Measurements from ENCODE around the gene CERK. TPM values are rescaled to one million over a fixed set of nuclear protein-coding genes. Genes with fewer than 3 reads are reported as not detected.

CERK gene
- polyA plus RNA-seq, 1 donor from 2014 or later: 57.4 TPM

- Histone ChIP-seq H3F3A (ENCODE audit: insufficient read depth, low read length, poor library complexity, severe bottlenecking) (no peaks in the 10 kb centered on the region), H3K4me2 (ENCODE audit: low read length) (peak overlapping the region; percentile 70), H2AFZ (ENCODE audit: low read depth, low read length) (peak overlapping the region; percentile 45), H3K9me2 (ENCODE audit: insufficient read depth, low read length) (no peaks in the 10 kb centered on the region), H3K9ac (ENCODE audit: low read length) (peak overlapping the region; percentile 85), H3K79me2 (replicated peaks; ENCODE audit: insufficient read depth, low read length) (peaks cover 32% of the 10 kb centered on the region), H3K27me3 (ENCODE audit: insufficient read depth, low read depth, low read length) (no peaks in the 10 kb centered on the region), H3K27ac (ENCODE audit: low read length) (peak overlapping the region; percentile 74), H3K36me3 (ENCODE audit: insufficient read depth, low read length) (no peaks in the 10 kb centered on the region), H3K9me3 (ENCODE audit: low read length) (no peaks in the 10 kb centered on the region), H3K4me3 (ENCODE audit: low read length) (peak overlapping the region; percentile 88), H4K20me1 (ENCODE audit: insufficient read depth) (no peaks in the 10 kb centered on the region)
- TF ChIP-seq SMC3 (conservative IDR thresholded peaks at IDR 0.05; ENCODE audit: poor library complexity): no peak
- peak; percentile 0 for TF ChIP-seq POLR2AphosphoS5 (IDR thresholded peaks at IDR 0.05)
Measured at GRCh38 chr22:46739094-46739870, 1.2 kb upstream of the CERK start.

DNA sequence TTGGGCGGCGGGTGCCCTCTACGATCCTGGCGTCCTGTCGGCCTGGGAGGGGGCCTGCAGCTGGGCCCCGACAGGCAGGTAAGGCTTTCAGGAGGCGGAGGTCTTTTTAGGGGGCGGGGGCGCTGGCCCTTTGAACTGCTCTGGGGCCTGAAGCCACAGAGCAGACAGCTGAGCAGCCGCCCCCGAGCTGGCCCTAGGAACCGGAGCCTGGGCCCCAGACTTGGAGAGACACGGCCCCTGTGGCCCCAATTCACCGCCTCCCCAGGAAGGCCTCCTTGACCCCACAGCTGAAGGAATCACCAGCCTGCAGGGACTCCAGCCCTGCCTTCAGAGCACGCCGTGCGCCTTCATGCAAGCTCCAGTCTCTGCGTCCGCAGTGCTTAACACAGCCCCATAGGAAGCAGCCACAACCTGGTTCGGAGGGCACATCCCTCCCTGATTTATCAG is 618 bp upstream of the CERK start:
- H3F3A ChIP-seq (ENCODE audit: insufficient read depth, low read length, poor library complexity, severe bottlenecking): no peaks in the 10 kb centered on the region
- no peaks in the 10 kb centered on the region for H4K20me1 ChIP-seq (ENCODE audit: insufficient read depth)
- H2AFZ ChIP-seq (ENCODE audit: low read depth, low read length): peak overlapping the region; percentile 45
- H3K4me2 ChIP-seq (ENCODE audit: low read length): peak overlapping the region; percentile 70
- no peaks in the 10 kb centered on the region for H3K27me3 ChIP-seq (ENCODE audit: insufficient read depth, low read depth, low read length)
- peaks cover 35% of the 10 kb centered on the region for H3K79me2 ChIP-seq (replicated peaks; ENCODE audit: insufficient read depth, low read length)
- no peaks in the 10 kb centered on the region for H3K9me2 ChIP-seq (ENCODE audit: insufficient read depth, low read length)
- H3K9me3 ChIP-seq (ENCODE audit: low read length): no peaks in the 10 kb centered on the region
- peak overlapping the region; percentile 74 for H3K27ac ChIP-seq (ENCODE audit: low read length)
- TF ChIP-seq POLR2AphosphoS5 (IDR thresholded peaks at IDR 0.05) (peak; percentile 3), RAD21 (conservative IDR thresholded peaks at IDR 0.05) (no peak), SMC3 (conservative IDR thresholded peaks at IDR 0.05; ENCODE audit: poor library complexity) (peak; percentile 5), MXI1 (conservative IDR thresholded peaks at IDR 0.05; ENCODE audit: poor library complexity, severe bottlenecking) (no peak), EZH2 (IDR thresholded peaks at IDR 0.05; ENCODE audit: borderline replicate concordance, insufficient read depth, low read length, poor library complexity, severe bottlenecking) (no peak), EP300 (conservative IDR thresholded peaks at IDR 0.05; ENCODE audit: poor library complexity, severe bottlenecking) (no peak)
- H3K9ac ChIP-seq (ENCODE audit: low read length): peak overlapping the region; percentile 85
- no peaks in the 10 kb centered on the region for H3K36me3 ChIP-seq (ENCODE audit: insufficient read depth, low read length)
- peak overlapping the region; percentile 88 for H3K4me3 ChIP-seq (ENCODE audit: low read length)

- Histone ChIP-seq H4K20me1 (ENCODE audit: insufficient read depth) (no peaks in the 10 kb centered on the region), H3K27ac (ENCODE audit: low read length) (peak overlapping the region; percentile 52), H3K9me2 (ENCODE audit: insufficient read depth, low read length) (no peaks in the 10 kb centered on the region), H2AFZ (ENCODE audit: low read depth, low read length) (no peak overlapping the region), H3K4me3 (ENCODE audit: low read length) (peak overlapping the region; percentile 88), H3K9ac (ENCODE audit: low read length) (peak overlapping the region; percentile 85), H3K27me3 (ENCODE audit: insufficient read depth, low read depth, low read length) (no peaks in the 10 kb centered on the region), H3F3A (ENCODE audit: insufficient read depth, low read length, poor library complexity, severe bottlenecking) (no peaks in the 10 kb centered on the region), H3K79me2 (replicated peaks; ENCODE audit: insufficient read depth, low read length) (peaks cover 35% of the 10 kb centered on the region), H3K9me3 (ENCODE audit: low read length) (no peaks in the 10 kb centered on the region), H3K36me3 (ENCODE audit: insufficient read depth, low read length) (no peaks in the 10 kb centered on the region), H3K4me2 (ENCODE audit: low read length) (peak overlapping the region; percentile 34)
- peak; percentile 36 for TF ChIP-seq MXI1 (conservative IDR thresholded peaks at IDR 0.05; ENCODE audit: poor library complexity, severe bottlenecking)
- no peak for TF ChIP-seq POLR2AphosphoS5 (IDR thresholded peaks at IDR 0.05)
- TF ChIP-seq, protein P1, sequence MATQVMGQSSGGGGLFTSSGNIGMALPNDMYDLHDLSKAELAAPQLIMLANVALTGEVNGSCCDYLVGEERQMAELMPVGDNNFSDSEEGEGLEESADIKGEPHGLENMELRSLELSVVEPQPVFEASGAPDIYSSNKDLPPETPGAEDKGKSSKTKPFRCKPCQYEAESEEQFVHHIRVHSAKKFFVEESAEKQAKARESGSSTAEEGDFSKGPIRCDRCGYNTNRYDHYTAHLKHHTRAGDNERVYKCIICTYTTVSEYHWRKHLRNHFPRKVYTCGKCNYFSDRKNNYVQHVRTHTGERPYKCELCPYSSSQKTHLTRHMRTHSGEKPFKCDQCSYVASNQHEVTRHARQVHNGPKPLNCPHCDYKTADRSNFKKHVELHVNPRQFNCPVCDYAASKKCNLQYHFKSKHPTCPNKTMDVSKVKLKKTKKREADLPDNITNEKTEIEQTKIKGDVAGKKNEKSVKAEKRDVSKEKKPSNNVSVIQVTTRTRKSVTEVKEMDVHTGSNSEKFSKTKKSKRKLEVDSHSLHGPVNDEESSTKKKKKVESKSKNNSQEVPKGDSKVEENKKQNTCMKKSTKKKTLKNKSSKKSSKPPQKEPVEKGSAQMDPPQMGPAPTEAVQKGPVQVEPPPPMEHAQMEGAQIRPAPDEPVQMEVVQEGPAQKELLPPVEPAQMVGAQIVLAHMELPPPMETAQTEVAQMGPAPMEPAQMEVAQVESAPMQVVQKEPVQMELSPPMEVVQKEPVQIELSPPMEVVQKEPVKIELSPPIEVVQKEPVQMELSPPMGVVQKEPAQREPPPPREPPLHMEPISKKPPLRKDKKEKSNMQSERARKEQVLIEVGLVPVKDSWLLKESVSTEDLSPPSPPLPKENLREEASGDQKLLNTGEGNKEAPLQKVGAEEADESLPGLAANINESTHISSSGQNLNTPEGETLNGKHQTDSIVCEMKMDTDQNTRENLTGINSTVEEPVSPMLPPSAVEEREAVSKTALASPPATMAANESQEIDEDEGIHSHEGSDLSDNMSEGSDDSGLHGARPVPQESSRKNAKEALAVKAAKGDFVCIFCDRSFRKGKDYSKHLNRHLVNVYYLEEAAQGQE (IDR thresholded peaks at IDR 0.05; ENCODE audit: borderline replicate concordance): no peak
- TF ChIP-seq EP300 (conservative IDR thresholded peaks at IDR 0.05; ENCODE audit: poor library complexity, severe bottlenecking): no peak
- no peak for TF ChIP-seq SMC3 (conservative IDR thresholded peaks at IDR 0.05; ENCODE audit: poor library complexity)
- TF ChIP-seq, protein P2, sequence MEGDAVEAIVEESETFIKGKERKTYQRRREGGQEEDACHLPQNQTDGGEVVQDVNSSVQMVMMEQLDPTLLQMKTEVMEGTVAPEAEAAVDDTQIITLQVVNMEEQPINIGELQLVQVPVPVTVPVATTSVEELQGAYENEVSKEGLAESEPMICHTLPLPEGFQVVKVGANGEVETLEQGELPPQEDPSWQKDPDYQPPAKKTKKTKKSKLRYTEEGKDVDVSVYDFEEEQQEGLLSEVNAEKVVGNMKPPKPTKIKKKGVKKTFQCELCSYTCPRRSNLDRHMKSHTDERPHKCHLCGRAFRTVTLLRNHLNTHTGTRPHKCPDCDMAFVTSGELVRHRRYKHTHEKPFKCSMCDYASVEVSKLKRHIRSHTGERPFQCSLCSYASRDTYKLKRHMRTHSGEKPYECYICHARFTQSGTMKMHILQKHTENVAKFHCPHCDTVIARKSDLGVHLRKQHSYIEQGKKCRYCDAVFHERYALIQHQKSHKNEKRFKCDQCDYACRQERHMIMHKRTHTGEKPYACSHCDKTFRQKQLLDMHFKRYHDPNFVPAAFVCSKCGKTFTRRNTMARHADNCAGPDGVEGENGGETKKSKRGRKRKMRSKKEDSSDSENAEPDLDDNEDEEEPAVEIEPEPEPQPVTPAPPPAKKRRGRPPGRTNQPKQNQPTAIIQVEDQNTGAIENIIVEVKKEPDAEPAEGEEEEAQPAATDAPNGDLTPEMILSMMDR (IDR thresholded peaks at IDR 0.05; ENCODE audit: poor library complexity, severe bottlenecking): peak; percentile 14
- TF ChIP-seq EZH2 (IDR thresholded peaks at IDR 0.05; ENCODE audit: borderline replicate concordance, insufficient read depth, low read length, poor library complexity, severe bottlenecking): no peak
- TF ChIP-seq RAD21 (conservative IDR thresholded peaks at IDR 0.05): peak; percentile 8
- TF ChIP-seq TAF1 (IDR thresholded peaks at IDR 0.05; ENCODE audit: low read depth): no peak
Measured at GRCh38 chr22:46737105-46737975, 712 bp downstream of the CERK start.
